HG03025 (cell line): Measurements from ENCODE around the gene NTN1.
"Not testable (repeated sequence)": the region's sequence is repeated elsewhere in the genome, so short reads cannot be mapped to it uniquely, and the experiment has no call there.

Source experiments
- ATAC-seq: cut with Tn5 transposase; IDR thresholded peaks from one replicate; pipeline ENCODE4 v1.9.1; 2021; ENCODE audit warnings: mild to moderate bottlenecking, moderate library complexity; ENCODE audit not compliant: unreplicated experiment, low FRiP score

NTN1 gene

GRCh38 chr17:9148905-9149525 is 127.7 kb downstream of the NTN1 start:
- no peak for ATAC-seq

- no peak for ATAC-seq
These were observed 129.3 kb downstream of the NTN1 start for GRCh38 chr17:9150446-9151090.

GRCh38 chr17:9151091-9151490 is 129.8 kb downstream of the NTN1 start:
- no peak for ATAC-seq

- not testable (repeated sequence) for ATAC-seq
These were observed 130.4 kb downstream of the NTN1 start for GRCh38 chr17:9151740-9152139.

GRCh38 chr17:9158544-9159452 is 137.5 kb downstream of the NTN1 start:
- ATAC-seq, result no peak

GRCh38 chr17:9162275-9162985 is 141.1 kb downstream of the NTN1 start:
- no peak for ATAC-seq

GRCh38 chr17:9166788-9167187 is 145.5 kb downstream of the NTN1 start:
- ATAC-seq, result no peak

GRCh38 chr17:9167379-9167778 is 146.1 kb downstream of the NTN1 start:
- ATAC-seq, result no peak

- no peak for ATAC-seq
These were observed 147.8 kb downstream of the NTN1 start for GRCh38 chr17:9169116-9169515.

- no peak for ATAC-seq
These were observed 149.0 kb downstream of the NTN1 start for GRCh38 chr17:9170336-9170735.

- no peak for ATAC-seq
These were observed 149.5 kb downstream of the NTN1 start for GRCh38 chr17:9170853-9171252.

GRCh38 chr17:9173386-9173983 is 152.2 kb downstream of the NTN1 start:
- no peak for ATAC-seq

- ATAC-seq, result no peak
These were observed 153.0 kb downstream of the NTN1 start for GRCh38 chr17:9174312-9174711.

- no peak for ATAC-seq
These were observed 153.7 kb downstream of the NTN1 start for GRCh38 chr17:9174779-9175574.

- no peak for ATAC-seq
These were observed 154.6 kb downstream of the NTN1 start for GRCh38 chr17:9175700-9176467.

GRCh38 chr17:9177212-9177611 is 155.9 kb downstream of the NTN1 start:
- no peak for ATAC-seq

GRCh38 chr17:9178319-9178718 is 157.0 kb downstream of the NTN1 start:
- ATAC-seq, result no peak

- no peak for ATAC-seq
These were observed 158.3 kb downstream of the NTN1 start for GRCh38 chr17:9179602-9180001.

- ATAC-seq, result no peak
These were observed 160.3 kb downstream of the NTN1 start for GRCh38 chr17:9181640-9182039.
